WI38 (cell line): ENCODE measurements around the gene AGBL4.

Experiments used
- H3K4me3 ChIP-seq: 2 replicates; pipeline ENCODE4 v1.5.1; 2011; ENCODE audit warnings: low read depth, mild to moderate bottlenecking, control low read depth, low read length
- TF ChIP-seq, protein P1 (sequence below): IDR thresholded peaks from 2 replicates; pipeline ENCODE4 v1.5.1; 2012; ENCODE audit warnings: low read depth, mild to moderate bottlenecking, control low read depth, low read length

Gene AGBL4

DNA sequence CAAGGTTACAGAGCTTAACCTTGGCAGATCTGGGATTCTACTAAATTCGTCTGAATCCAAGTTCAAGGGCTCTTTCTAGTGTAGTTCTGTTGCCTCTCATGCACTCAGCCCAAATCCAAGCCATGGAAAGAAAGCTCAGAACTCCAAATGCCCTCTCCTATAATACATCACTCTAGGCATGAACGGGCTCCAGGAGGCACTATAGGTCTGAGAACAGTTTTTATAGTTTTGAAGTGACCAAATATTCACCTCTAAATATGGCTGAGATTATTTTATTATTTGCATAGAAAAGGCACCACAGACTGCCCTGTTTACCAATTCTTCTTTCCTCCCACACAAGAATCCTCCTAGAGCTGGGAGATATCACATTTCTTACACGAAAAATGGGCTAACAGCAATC is 919.2 kb downstream of the AGBL4 start:
- no peak overlapping the region for H3K4me3 ChIP-seq
- TF ChIP-seq, protein P1, sequence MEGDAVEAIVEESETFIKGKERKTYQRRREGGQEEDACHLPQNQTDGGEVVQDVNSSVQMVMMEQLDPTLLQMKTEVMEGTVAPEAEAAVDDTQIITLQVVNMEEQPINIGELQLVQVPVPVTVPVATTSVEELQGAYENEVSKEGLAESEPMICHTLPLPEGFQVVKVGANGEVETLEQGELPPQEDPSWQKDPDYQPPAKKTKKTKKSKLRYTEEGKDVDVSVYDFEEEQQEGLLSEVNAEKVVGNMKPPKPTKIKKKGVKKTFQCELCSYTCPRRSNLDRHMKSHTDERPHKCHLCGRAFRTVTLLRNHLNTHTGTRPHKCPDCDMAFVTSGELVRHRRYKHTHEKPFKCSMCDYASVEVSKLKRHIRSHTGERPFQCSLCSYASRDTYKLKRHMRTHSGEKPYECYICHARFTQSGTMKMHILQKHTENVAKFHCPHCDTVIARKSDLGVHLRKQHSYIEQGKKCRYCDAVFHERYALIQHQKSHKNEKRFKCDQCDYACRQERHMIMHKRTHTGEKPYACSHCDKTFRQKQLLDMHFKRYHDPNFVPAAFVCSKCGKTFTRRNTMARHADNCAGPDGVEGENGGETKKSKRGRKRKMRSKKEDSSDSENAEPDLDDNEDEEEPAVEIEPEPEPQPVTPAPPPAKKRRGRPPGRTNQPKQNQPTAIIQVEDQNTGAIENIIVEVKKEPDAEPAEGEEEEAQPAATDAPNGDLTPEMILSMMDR = no peak

DNA sequence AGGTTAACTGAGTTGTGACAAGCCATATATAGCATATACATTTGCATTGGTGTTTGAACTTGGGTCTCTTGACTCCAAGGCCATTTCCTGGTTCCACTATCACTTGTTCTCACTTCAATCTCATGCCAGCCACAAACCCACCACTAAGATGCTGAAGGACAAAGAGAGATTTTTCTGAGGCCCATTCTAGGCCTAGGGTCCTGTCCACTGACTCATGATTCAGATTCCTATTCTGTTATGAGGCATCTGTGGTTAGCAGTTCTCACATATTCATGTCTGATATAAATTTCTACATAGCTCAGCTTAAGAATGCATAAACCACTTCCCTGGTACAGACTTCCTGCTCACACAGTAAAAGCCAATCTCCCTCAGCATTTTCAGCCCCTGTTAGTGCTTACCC is 921.0 kb downstream of the AGBL4 start:
- H3K4me3 ChIP-seq = no peak overlapping the region
- TF ChIP-seq, protein P1 = no peak

DNA sequence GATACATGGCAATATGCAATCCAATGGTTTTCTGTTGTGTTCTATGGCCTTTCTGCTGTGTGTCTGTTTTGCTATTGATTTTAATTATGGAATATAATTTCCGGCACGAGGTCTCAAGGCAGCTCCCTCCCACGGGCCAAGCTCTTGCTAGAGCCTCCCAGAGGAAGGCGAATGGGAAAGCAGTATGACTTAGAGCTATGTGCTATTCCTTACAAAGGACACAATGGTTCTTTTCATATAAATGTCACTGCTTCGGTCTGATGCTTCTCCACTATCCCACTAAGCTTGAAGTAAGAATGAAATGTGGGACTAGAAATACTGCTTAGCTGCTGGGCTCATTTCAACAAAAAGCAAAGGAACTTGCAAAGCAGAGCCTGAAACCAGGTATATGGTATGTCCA is 924.9 kb downstream of the AGBL4 start:
- TF ChIP-seq, protein P1 = no peak
- H3K4me3 ChIP-seq = no peak overlapping the region

DNA sequence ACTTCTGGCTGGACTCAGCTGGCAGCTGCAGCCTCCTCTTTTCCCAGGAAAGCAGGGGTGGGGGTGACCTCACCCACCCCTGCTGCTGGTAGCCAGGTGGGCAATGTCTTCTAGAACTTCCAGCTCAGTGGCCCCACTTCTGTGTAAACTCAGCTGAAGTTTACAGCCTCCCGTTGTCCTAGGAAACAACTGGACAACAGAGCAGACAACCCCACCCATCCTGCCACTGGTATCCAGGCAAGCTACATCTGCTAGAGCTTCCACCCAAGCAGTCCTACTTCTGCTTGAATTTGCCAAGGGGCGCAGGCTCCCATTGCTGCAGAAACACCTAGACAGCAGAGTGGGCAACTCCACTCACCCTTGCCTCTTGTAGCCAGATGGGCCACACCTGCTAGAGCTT is 937.4 kb downstream of the AGBL4 start:
- TF ChIP-seq, protein P1 = no peak
- H3K4me3 ChIP-seq = no peak overlapping the region

DNA sequence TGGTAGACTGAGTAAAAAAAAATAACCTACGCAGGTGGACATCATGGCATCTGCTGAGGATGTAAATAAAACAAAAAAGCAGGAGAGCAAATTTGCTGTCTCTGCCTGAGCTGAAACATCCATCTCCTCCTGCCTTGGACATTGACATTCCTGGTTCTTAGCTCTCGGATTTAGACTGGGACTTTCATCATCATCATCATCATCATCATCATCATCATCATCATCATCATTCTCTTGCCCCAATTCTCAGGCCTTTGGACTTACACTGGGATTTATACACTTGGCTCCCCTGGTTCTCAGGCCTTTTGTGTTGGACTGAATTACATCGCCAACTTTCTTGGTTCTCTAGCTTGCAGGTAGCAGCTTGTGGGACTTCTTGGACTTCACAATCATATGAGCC is 938.7 kb downstream of the AGBL4 start:
- TF ChIP-seq, protein P1 = no peak
- H3K4me3 ChIP-seq = no peak overlapping the region

DNA sequence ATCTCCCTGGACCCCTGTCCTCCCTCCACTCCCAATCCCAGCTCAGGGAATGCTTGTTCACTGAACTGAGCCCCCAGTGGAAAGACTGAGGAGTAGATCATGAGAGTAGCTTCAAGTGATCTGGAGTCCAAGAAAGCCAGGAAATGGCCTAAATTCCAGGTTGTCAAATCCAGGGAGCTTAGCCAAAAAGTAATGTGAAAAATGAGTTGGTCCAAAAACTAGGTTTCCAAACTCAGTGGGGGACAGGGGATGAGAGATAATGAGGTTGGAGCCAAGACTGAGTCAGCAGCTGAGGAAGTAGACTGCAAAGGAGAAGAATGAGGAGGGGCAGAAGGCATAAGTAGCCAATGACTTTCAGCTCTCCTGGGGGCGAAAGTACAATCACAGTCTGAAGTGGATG is 963.0 kb downstream of the AGBL4 start:
- H3K4me3 ChIP-seq = no peak overlapping the region
- TF ChIP-seq, protein P1 = no peak

DNA sequence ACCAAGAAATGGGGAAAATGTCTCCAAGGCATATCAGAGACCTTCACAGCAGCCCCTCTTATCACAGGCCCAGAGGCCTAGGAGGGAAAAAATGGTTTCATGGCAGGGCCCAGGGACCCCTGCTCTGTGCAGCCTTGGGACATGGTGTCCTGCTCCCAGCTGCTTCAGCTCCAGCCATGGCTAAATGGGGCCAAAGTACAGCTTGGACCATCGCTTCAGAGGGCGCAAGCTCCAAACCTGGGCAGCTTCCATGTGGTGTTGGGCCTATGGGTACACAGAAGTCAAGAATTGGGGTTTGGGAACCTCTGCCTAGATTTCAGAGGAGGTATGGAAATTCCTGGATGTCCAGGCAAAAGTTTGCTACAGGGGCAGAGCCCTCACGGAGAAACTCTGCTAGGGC is 964.7 kb downstream of the AGBL4 start:
- no peak overlapping the region for H3K4me3 ChIP-seq
- TF ChIP-seq, protein P1 = no peak
